NCI-H82 treated with DMSO at 0.1 percent for 48 hours (cell line): ENCODE results near the gene EXD3.
"Not testable (repeated sequence)": the region's sequence is repeated elsewhere in the genome, so short reads cannot be mapped to it uniquely, and the experiment has no call there.

Experiments
- DNase-seq: peaks from one replicate; lab custom pipeline; 2025; ENCODE audit not compliant: unreplicated experiment; lab: John Stamatoyannopoulos, UW

The EXD3 gene

DNA sequence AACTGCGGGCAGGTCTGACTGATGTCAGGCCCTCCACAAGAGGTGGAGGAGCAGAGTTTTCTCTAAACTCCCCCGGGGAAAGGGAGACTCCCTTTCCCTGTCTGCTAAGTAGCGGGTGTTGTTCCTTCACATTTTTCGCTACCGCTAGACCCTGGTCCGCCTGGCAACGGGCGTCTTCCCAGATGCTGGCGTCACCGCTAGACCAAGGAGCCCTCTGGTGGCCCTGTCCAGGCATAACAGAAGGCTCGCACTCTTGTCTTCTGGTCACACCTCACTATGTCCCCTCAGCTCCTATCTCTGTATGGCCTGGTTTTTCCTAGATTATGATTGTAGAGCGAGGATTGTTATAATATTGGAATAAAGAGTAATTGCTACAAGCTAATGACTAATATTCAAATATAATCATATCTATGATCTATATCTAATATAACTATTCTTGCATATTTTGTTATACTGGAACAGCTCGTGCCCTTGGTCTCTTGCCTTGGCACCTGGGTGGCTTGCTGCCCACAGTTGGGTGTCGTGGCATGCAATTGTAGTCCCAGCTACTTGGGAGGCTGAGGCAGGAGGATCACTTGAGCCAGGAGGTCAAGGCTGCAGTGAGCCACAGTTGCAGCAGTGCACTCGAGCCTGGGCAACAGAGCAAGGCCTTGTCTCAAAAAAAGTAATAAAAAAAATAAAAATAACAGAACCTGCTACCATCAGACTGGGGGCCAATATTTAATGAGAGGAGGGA lies 160.6 kb downstream of the EXD3 start:
- not testable (repeated sequence) for DNase-seq
